Adrenal gland (tissue), 12 donors: ENCODE results near the gene PRICKLE2. TPM values are rescaled to one million over a fixed set of nuclear protein-coding genes. Genes with fewer than 3 reads are reported as not detected.

Experiments
- DNase-seq, 7 donors: peaks; one replicate each; pipeline ENCODE4 v3.0.0-alpha.2; 2019 to 2020
- H3K27ac ChIP-seq, 5 donors: fragments of 200-600 bp; sonication (generic) in 4 of 5; 1 replicate in 3 of 5; 2 replicates in 2 of 5; pipeline versions ENCODE4 v1.5.1 to v1.8.0; 2016 to 2020; ENCODE audit warnings: mild to moderate bottlenecking in 1 of 5
- H3K27me3 ChIP-seq: fragments of 200-600 bp; 2 replicates; pipeline ENCODE4 v1.8.0; 2021
- H3K36me3 ChIP-seq, 2 donors: fragments of 200-600 bp; replicated peaks in 1 of 2; 1 replicate in 1 of 2; 2 replicates in 1 of 2; pipeline versions ENCODE4 v1.5.1 to v1.8.0; 2018 to 2022
- H3K4me1 ChIP-seq, 2 donors: fragments of 200-600 bp; replicated peaks in 1 of 2; 1 replicate in 1 of 2; 2 replicates in 1 of 2; pipeline versions ENCODE4 v1.5.1 to v1.8.0; 2018 to 2021
- H3K4me3 ChIP-seq, 4 donors: fragments of 200-600 bp; sonication (generic) in 3 of 4; one replicate each; pipeline ENCODE4 v1.5.1; 2016 to 2018
- H3K9me3 ChIP-seq, 3 donors: fragments of 200-600 bp; sonication (generic) in 1 of 3; replicated peaks in 1 of 3; 1 replicate in 2 of 3; 2 replicates in 1 of 3; pipeline versions ENCODE4 v1.5.1 to v1.8.0; 2016 to 2021
- POLR2A ChIP-seq, 2 donors: fragments of 450-650 bp; IDR thresholded peaks; one replicate each; pipeline ENCODE4 v1.6.1; 2017; ENCODE audit warnings: antibody characterized with exemption in 2 of 2, mild to moderate bottlenecking in 2 of 2, moderate library complexity in 1 of 2
- WGBS, 4 donors: extraction: QIAGEN DNeasy Blood & Tissue Kit in 2 of 4; methylation state at CpG; one replicate each; pipeline versions ENCODE4 v1.1.5 to v1.1.7; 2013 to 2017; 5-methylcytosine and 5-hydroxymethylcytosine counted together
- intact Hi-C, 2 donors: fragments of 100-400 bp; cut with DNase I; formaldehyde crosslinking; loops; one replicate each; pipeline versions ENCODE4 v1.14.1 to v1.15.0; 2022 to 2023
- polyA plus RNA-seq, 3 donors: library from polyadenylated mRNA; stranded (reverse); fragments of 200-250 nt in 2 of 3; fragments of 350-450 nt in 1 of 3; fragmentation: Illumina TruSeq in 1 of 3; extraction: RNeasy Lipid Tissue Mini Kit (QIAGEN cat#74804) in 1 of 3; gene quantifications; one replicate each; pipeline ENCODE4 v1.2.3, GENCODE V29; 2013 to 2014
- total RNA-seq, 9 donors: library from RNA; depleted of rRNA in 4 of 9; stranded (reverse); fragments of >200 nt in 4 of 9; fragments of 120-200 nt in 1 of 9; fragmentation: NEBNext Ultra II Directional in 1 of 9; extraction: Animal tissue kit (Norgen Biotek cat#: 25700) in 1 of 9; gene quantifications; one replicate each; pipeline versions ENCODE4 v1.1.0 to v1.2.4, GENCODE V29; 2013 to 2023
- TF ChIP-seq, protein P1 (sequence below), 6 experiments: fragments of 450-650 bp in 4 of 6; fragments of 200-600 bp in 2 of 6; sonication (generic) in 1 of 6; IDR thresholded peaks; 1 replicate in 5 of 6; 2 replicates in 1 of 6; pipeline versions ENCODE4 v1.5.1 to v1.8.0; 2016 to 2021; ENCODE audit warnings: antibody characterized with exemption in 6 of 6, mild to moderate bottlenecking in 2 of 6, moderate library complexity in 1 of 6
- donor health status: healthy with polysubstance abuse.
- donor health status: Bipolar disorder and iron deficiency.
- donor health status: DM: yes; HTN: yes; CAD: no.
- donor health status: DM: no; HTN: no; CAD: no.
- donor health status: DM: no; HTN: no; CAD: no.
- donor health status: DM: yes; HTN: yes; CAD: no.

PRICKLE2 gene
- total and polyA plus RNA-seq, 12 donors = 1.3 to 15.7 (median 8.1) TPM

DNA sequence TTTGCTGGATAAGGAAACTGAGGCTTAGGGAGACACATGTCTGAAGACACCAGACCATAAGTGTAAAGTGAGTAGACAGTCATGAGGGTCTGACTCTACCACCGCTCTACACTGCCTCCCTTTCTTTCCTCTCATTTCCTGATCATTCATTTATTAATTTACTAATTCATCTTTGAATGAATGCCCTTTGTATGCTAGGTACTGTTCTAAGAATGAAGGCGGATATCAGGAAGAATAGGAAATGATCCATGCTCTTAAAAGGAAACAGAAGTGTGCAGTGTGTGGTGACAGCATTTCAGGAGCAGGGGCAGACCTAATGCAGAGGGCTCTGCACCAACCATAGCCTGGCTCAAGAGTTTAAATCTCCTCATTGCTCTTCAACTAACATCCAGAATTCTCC is 170.2 kb downstream of the PRICKLE2 start:
- Histone ChIP-seq H3K4me3 (no peak overlapping the region), H3K36me3 (no peaks in the 10 kb centered on the region), H3K4me1 (no peaks in the 10 kb centered on the region), H3K27ac (no peak overlapping the region), H3K9me3 (no peaks in the 10 kb centered on the region), H3K27me3 (no peaks in the 10 kb centered on the region)
- 74 to 90% (median 86%) methylated on average over 2 of the region's 2 CpGs for WGBS, 4 donors
- intact Hi-C loops = no loop called here
- TF ChIP-seq, protein P1, sequence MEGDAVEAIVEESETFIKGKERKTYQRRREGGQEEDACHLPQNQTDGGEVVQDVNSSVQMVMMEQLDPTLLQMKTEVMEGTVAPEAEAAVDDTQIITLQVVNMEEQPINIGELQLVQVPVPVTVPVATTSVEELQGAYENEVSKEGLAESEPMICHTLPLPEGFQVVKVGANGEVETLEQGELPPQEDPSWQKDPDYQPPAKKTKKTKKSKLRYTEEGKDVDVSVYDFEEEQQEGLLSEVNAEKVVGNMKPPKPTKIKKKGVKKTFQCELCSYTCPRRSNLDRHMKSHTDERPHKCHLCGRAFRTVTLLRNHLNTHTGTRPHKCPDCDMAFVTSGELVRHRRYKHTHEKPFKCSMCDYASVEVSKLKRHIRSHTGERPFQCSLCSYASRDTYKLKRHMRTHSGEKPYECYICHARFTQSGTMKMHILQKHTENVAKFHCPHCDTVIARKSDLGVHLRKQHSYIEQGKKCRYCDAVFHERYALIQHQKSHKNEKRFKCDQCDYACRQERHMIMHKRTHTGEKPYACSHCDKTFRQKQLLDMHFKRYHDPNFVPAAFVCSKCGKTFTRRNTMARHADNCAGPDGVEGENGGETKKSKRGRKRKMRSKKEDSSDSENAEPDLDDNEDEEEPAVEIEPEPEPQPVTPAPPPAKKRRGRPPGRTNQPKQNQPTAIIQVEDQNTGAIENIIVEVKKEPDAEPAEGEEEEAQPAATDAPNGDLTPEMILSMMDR (IDR thresholded peaks at IDR 0.05) = no peak
- no peak for TF ChIP-seq POLR2A (IDR thresholded peaks at IDR 0.05)
- no peak for DNase-seq

DNA sequence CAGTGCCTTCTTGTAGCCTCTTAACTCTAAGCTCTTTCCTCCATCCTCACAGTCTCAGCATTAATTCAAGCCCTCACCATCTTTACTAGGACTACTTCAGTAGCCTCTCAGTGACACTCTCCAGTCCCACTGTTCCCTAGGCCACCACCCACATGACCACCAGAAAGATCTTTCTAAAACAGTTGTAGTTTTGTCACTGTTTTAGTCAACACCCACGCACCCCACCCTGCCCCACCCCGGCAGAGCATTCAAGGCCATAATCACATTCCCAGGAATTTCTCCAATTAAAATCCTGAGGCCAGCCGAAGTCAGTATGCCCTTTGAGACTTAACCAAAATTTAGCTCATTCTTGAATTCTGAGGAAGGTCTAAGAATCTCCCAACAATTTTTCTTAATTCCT is 170.8 kb downstream of the PRICKLE2 start:
- intact Hi-C loops = no loop called here
- H3K9me3 ChIP-seq = no peaks in the 10 kb centered on the region
- no peaks in the 10 kb centered on the region for H3K4me1 ChIP-seq
- H3K36me3 ChIP-seq = no peaks in the 10 kb centered on the region
- no peak overlapping the region for H3K27ac ChIP-seq
- 67 to 75% (median 71%) methylated on average over 3 of the region's 3 CpGs for WGBS, 4 donors
- DNase-seq = no peak
- TF ChIP-seq, protein P1 (IDR thresholded peaks at IDR 0.05) = no peak
- TF ChIP-seq POLR2A (IDR thresholded peaks at IDR 0.05) = no peak
- H3K27me3 ChIP-seq = no peaks in the 10 kb centered on the region
- no peak overlapping the region for H3K4me3 ChIP-seq

DNA sequence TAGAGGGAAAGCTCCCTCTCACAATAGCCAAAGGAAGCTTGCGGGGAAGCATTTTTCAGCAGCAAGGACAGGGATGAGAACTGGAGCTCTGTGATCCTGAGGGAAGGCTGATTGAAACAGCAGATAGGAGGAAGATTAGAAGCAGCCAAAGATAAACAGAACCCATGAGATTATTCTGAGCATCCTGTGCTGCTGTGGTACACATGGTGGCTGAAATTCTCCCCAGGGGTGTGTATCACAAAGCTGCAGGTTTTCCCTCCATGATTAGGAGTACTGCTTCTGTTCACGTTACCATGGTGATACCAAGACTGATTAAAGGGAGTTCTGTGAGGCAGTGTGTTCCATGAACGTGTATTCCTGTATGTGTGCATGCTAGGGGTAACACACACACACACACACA is 171.7 kb downstream of the PRICKLE2 start:
- 72 to 81% (median 75%) methylated on average over 3 of the region's 3 CpGs for WGBS, 4 donors
- Histone ChIP-seq H3K4me3 (no peak overlapping the region), H3K36me3 (no peaks in the 10 kb centered on the region), H3K27ac (no peak overlapping the region), H3K27me3 (no peaks in the 10 kb centered on the region), H3K9me3 (no peaks in the 10 kb centered on the region), H3K4me1 (no peaks in the 10 kb centered on the region)
- DNase-seq = no peak
- TF ChIP-seq POLR2A (IDR thresholded peaks at IDR 0.05) = no peak
- TF ChIP-seq, protein P1 (IDR thresholded peaks at IDR 0.05) = no peak
- intact Hi-C loops = no loop called here

DNA sequence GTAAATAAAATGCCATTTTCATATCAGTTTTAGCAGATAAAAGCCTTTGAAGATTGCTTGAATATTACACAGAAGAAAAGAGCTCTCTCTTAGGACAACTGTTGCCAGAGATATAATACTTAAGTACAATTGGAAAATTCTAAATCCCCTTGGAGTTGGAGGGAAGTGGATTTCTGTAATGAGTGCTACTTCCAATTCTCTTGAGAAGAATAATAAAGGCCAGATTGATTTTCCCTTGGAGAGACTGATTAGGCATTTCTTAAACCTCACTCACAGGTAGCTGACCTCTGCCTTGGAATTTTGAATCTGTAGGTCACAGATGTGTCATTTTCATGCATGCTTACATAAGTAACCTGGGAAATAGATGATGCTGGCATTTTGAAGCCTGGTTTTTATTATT is 172.1 kb downstream of the PRICKLE2 start:
- TF ChIP-seq, protein P1 (IDR thresholded peaks at IDR 0.05) = no peak
- no peak for TF ChIP-seq POLR2A (IDR thresholded peaks at IDR 0.05)

More for the DNA sequence above, 172.1 kb downstream of the PRICKLE2 start:
- Histone ChIP-seq H3K36me3 (no peaks in the 10 kb centered on the region), H3K27me3 (no peaks in the 10 kb centered on the region), H3K4me1 (no peaks in the 10 kb centered on the region), H3K9me3 (no peaks in the 10 kb centered on the region), H3K4me3 (no peak overlapping the region), H3K27ac (no peak overlapping the region)
- intact Hi-C loops = no loop called here
- DNase-seq = no peak
